Measurements from ENCODE around the gene YAE1.
A peak's percentile ranks its signal among the peaks of the same experiment; 100 is the strongest.

Gene YAE1

GRCh38 chr7:39554583-39555165, 11.5 kb upstream of the YAE1 start:
- no peak for DNase-seq (ENCODE audit: low read depth in 3 of 3)

DNA sequence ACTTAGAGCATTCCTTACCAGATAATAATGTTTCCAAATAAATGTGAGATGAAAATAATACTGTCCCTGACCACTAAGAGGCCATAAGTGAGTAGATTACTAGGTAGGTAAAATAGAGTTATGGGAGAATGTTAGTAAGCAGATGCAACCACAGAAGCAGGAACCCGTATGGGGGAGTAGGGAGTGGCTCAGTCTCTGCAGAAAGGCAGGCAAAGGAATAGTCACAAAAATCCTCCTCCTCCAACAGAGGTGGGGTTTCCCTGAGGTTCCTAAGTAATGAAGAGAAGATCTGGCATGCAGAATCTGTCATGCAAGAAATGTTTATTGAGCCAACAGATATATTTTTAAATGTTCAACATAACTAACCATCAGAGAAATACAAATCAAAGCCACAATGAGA, 9.0 kb upstream of the YAE1 start:
- no peak for DNase-seq (ENCODE audit: low read depth in 3 of 3)

- no peak for DNase-seq (ENCODE audit: low read depth in 3 of 3)
Observed at GRCh38 chr7:39557911-39558310, 8.3 kb upstream of the YAE1 start.

DNA sequence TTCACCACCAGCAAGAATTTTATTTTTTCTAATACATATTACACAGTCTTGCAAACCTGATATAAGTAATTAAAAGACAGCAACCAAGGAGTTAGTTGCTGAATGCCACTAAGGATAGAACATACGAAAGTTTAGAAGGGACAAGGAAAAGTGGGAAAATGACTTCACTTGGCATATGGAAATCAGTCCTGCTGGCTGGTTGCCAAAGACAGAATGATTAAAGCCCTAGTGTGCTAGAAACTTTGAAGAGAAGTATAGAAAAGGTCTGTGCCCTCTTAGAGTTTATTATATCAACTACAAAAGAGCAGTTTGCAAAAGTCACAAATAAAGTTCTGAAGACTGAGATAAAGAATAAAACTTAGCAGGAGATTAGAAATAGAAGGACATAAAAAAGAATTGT, 5.8 kb upstream of the YAE1 start:
- no peak for DNase-seq (ENCODE audit: low read depth in 3 of 3)

- no peak for DNase-seq (ENCODE audit: low read depth in 3 of 3)
Observed at GRCh38 chr7:39560997-39561396, 5.2 kb upstream of the YAE1 start.

DNA sequence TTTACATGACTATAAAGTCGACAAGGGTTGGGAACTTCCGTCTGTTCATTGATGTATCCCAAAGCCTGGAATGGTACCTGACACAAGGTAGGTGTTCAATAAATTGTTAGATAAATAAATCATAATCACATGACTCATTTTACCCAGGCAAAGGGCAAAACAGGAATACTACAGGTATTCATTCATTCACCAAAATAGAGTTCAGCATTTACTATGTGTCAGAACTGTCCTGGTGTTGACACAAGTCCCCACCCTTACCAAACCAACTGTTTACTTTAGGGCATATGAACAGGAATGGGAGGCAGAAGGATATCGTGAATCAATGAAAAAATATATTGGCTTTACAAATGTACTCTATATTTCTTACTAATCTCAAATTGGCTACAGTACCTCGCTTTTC, 666 bp upstream of the YAE1 start:
- no peak for DNase-seq (ENCODE audit: low read depth in 3 of 3)

DNA sequence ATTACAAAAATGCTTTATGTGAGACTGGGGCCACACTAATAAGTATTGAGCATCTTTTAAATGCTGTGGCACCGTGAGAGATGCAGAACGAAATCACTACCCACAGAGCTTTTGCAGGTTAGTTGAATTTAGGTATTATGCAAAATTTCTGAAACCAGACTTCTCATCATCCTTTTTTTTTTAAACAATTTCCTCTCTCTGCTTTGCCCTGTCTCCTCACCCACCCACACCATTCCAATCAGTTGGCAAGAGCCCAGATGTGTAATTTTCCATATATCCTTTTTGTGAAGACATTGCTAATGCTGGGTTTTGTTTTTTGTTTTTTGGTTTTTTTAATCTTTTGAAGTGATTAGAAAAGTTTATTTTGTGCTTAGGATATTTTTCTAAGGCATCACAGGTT, 1.1 kb downstream of the YAE1 start:
- no peak for DNase-seq (ENCODE audit: low read depth in 3 of 3)

GRCh38 chr7:39574673-39575349, 8.6 kb downstream of the YAE1 start:
- no peak for DNase-seq (ENCODE audit: low read depth in 3 of 3)

GRCh38 chr7:39577229-39577874, 11.1 kb downstream of the YAE1 start:
- DNase-seq (ENCODE audit: low read depth in 3 of 3): no peak

DNA sequence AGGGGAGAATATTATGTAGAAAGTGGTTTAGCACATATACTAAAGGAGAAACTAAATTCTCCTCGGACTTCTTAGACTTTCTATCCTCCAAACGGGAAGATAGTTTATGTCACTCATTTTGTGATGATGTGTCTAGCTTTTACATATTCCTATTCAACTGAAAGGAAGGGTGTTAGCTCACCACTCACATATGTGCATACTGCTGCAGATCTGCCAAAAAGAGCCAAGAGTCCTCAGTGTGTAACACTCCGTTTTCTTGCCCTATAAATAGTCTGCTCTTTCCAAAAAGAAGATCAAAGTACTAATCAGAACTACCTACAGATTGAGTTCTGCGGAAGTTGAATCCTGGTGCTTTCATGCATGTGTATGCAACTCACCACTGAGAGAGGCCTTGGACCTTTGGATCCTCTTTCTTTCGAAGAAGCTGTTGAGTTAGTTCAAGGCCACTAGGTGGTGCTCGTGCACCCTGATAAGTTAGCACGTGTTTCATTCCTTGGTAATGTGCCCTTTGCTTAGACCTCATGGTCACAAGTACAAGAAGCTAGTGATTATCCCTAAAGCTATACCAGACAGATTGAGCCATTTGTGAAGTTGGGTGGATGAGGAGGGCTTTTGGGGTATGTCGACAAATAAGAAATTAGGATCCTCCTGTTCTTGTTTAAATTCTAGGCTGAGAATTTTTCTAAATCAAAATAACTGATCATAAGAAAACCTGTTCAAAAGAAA, 14.1 kb downstream of the YAE1 start:
- peak; percentile 52 to 73 (median 64) for DNase-seq (ENCODE audit: low read depth in 3 of 3)

- DNase-seq (ENCODE audit: low read depth in 3 of 3): no peak
Observed at GRCh38 chr7:39582536-39582935, 16.3 kb downstream of the YAE1 start.

GRCh38 chr7:39583539-39583938, 17.3 kb downstream of the YAE1 start:
- no peak for DNase-seq (ENCODE audit: low read depth in 3 of 3)

GRCh38 chr7:39587393-39587792, 21.2 kb downstream of the YAE1 start:
- DNase-seq (ENCODE audit: low read depth in 3 of 3): no peak

GRCh38 chr7:39588416-39588815, 22.2 kb downstream of the YAE1 start:
- no peak for DNase-seq (ENCODE audit: low read depth in 3 of 3)

DNA sequence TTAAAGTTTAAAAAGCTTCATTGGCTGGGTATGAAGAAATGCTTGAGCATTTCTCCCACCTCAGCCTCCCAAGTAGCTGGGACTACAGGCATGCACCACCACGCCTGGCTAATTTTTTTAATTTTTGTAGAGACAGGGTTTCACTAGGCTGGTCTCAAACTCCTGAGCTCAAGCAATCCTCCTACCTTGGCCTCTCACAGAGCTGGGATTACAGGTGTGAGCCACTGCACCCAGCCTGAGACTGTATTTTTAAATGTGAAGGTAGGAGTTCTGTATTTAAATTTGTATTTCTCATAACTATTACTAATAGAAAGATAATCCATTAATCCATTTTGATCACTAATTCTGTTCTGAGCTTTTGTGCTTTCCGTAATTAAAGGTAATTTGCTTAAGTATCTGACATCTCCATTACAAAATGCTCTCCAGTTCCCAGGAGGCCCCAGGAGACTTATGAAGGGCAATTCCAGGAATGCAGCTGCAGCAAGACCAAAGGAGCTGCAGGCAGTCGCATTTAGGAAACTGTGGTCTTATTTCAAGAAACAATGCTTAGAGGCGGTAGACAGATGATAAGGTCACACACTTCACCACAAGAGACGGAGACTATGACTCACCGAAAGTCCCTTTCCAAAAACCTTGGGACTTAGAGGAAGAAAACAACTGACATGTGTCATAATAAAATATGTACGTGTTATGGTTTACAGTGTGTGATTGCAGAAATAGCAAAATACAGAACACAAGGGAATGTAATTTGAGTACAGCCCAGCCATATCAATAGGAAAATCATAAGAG, 23.3 kb downstream of the YAE1 start:
- DNase-seq (ENCODE audit: low read depth in 3 of 3): peak; percentile 35 to 72 (median 36)

- DNase-seq (ENCODE audit: low read depth in 3 of 3): no peak
Observed at GRCh38 chr7:39592586-39592985, 26.4 kb downstream of the YAE1 start.

- DNase-seq (ENCODE audit: low read depth in 3 of 3): no peak
Observed at GRCh38 chr7:39594988-39595620, 28.9 kb downstream of the YAE1 start.

DNA sequence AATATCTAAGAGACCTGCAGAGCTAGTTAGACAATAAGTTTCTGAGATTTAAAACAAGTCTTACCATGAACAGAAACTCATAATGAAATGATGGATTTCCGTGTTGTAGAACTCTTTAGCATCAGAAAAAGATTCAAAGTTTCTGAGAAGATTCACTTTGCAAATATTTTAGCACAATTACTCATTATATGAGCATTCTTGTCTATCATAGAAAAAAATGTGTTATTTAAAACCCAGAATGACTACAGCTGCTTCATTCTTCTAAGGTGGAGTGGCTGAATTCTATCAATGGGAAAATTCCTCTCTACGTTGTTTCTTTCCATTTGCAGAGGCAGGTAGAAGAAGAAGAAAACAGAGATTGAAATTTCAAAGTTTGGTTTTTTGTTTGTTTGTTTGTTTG, 36.1 kb downstream of the YAE1 start:
- no peak for DNase-seq (ENCODE audit: low read depth in 3 of 3)

GRCh38 chr7:39603924-39604323, 37.7 kb downstream of the YAE1 start:
- no peak for DNase-seq (ENCODE audit: low read depth in 3 of 3)

DNA sequence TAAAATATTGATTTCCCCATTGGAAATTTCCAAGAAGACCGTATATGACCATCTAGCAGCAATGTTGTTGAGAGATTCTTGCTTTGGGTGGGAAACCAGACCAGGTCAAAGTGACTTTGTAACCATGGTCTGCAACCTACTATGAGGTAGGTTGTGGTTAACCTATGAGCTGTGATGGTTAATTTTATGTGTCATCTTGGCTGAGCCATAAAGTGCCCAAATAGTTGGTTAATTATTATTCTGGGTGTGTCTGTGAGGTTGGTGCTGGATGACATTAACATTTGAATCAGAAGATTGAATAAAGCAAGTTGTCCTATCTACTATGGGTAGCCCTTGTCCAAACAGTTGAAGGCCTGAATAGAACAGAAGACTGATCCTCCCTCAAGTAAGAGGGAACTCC, 38.9 kb downstream of the YAE1 start:
- no peak for DNase-seq (ENCODE audit: low read depth in 3 of 3)

- no peak for DNase-seq (ENCODE audit: low read depth in 3 of 3)
Observed at GRCh38 chr7:39606352-39606751, 40.1 kb downstream of the YAE1 start.
